ENCODE data around the gene AP1AR.
"Not testable (repeated sequence)": the region's sequence is repeated elsewhere in the genome, so short reads cannot be mapped to it uniquely, and the experiment has no call there.

The AP1AR gene, protein sequence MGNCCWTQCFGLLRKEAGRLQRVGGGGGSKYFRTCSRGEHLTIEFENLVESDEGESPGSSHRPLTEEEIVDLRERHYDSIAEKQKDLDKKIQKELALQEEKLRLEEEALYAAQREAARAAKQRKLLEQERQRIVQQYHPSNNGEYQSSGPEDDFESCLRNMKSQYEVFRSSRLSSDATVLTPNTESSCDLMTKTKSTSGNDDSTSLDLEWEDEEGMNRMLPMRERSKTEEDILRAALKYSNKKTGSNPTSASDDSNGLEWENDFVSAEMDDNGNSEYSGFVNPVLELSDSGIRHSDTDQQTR

DNA sequence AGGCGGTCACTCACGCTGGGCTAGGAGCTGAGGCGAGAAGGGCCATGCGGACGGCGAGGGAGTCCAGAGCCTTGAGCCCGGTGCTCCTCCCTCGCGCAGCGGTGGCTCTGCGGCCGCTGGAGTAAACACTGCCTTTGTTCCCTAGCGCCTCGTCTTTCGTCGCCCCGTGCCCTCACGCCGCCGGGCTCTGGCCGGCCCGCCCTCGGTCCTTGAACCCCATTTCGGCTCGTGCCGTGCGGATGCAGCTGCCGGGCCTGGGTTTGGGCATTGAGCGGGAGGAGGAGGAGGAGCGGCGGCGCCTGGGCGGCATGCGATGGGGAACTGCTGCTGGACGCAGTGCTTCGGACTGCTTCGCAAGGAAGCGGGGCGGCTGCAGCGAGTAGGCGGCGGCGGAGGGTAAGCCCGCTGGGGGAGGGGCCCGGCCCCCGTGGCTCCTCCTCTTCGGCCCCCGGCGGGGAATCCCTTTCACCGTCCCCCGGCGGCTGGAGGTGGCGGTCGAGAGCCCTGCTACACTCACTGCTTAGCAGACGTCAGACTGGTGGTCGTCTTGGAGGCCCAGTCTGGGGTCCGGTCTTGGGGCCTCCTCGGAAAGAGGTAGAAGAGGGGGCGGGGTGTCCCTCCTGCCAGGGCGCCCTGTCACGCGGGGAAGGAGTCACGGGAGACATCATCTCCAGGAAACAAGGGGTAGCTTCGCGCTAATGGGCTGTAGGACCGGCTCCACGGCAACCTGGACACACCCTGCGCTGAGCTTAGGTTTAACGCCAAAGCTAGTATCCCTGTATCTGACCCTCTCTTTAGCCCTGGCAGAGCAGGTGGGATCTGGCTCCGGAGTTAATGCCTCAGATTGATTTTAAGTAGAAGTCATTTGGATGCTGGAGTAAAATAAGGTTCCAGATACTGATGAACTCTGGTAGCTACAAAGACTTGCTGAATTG is at the start of gene AP1AR:
AP1AR (plus strand) TSS at position 9 of the 935 bp plus-strand sequence; CDS start at position 314, 305 bp downstream.
- peak; percentile 89 for DNase-seq

DNA sequence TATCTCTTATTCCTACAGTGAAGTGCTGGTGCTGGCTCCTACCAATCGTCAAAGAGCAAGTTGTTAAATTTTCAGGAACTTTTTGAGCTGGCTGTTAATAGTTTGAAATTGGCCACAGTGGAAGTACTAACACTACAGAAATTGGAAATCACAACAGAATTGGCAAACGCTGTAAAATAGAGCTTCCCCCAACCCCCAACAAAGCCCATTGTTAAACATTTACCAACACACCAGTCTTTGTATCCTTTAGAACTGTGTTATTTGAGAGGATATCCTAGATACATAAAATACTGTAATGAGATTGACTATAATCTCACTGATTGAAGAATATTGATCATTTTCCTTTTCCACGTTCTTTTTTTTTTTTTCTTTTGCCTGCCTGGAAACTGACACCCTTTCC is 49.0 kb upstream of the AP1AR start:
- no peak for DNase-seq

DNA sequence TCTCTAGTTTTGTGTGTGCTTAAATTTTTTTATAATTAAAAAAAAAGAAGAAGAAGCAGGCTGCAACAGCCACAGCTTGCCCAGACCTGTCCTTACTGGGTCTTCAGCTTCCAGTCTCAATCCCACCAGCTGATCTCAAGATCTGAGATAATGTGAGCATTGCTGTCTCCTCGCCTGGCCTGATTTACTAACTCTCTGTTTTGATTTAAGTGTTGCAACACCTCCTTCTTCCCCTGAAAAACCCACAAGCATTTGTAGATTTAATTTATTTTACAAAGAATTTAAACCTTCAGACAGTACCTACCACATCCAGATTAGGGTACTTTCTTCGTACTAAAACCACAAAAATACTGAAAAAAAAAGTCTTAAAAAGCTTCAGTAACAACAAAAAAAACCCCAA is 48.3 kb upstream of the AP1AR start:
- DNase-seq: no peak

DNA sequence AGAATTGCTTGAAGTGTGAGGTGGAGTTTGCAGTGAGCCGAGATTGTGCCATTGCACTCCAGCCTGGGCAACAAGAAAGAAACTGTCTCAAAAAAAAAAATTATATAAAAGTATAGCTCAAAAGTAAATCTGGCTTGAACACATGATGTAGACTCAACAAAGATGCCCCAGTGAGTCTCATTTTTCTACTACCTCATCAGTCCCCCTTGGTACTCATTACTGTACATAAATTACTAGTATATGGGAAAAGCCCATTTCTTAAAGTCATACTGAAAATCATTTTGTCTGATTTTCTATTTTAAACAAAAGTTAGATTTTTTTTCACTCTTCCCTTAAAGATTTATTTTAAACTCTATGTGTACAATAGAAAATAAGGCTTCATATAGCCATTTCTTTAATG is 47.1 kb upstream of the AP1AR start:
- DNase-seq: no peak

DNA sequence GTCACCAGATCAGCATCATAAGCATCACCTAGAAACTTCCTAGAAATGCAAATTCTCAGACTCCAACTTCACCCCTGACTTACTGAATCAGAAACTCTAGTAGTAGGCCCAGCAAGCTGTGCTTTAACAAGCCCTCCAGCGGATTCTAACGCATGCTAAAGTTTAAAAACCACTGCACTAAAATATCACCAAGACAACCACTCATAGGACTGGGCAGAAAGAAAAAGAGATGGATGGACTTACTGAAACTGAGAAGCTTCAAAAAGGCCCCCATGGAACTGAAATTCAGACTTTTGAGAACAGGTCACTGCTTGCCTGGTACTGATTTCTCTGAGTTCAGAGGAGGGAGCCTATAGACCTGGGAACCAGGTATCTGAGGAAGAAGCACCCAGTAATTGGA is 46.3 kb upstream of the AP1AR start:
- no peak for DNase-seq

DNA sequence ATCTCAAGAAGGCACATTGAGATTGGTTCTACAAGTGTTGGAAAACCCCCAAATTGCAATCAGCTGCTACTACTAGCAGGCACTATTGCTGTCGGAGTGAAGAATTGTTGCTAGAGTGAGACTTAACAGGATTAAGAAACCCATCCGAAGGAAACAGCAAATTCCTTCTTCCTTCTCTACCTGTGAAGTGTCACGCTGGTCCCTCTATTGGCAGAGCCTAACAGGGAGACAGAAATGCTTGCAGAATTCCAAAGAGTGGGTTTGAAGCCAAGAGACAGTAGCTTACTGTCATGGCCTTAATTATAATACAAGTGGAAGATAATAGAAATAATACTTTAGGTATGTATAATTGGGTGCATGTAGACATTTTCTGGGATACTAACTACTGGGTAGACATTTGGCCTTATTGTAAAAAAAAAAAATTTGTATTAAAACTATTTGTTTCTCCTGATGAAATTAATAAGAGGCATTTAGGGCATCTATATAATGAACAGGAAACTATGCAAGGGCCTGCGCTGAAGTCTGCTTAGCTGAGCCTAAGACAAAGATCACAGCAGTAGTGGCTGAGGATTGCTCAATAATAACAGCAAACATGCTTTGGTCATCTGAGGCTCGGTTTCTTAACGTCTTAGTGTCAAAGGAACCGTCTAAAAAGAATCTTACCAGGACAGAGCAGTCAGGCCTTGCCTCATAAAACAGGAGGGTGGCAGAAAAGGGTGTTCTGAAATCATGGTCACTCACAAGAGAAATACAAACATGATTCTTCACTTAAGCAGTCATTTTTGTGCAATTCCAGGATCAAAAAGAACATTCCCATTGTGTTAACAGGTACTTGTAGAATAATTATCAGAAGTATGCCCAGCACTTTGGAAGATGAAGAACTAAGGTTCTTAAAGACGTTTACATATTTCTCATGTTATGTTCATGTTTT is 45.6 kb upstream of the AP1AR start:
- no peak for DNase-seq

DNA sequence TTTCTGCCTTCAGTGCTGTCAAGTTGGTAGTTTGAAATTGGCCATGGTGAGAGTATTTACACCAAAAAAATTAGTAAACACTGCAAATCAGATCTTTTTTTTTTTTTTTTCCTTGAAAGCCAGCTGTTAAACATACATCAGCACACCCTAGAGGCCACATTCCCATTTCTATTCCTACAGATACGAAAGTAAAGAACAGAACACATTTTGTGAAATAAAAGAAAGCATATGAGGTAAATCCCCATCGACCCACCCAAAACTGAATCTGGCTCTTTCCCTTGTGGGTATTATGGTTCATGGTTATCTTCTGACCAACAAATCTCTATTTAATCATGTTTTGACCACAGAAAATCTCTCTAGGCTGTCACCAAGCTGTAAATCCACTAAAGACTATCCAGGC is 41.8 kb upstream of the AP1AR start:
- DNase-seq: no peak

DNA sequence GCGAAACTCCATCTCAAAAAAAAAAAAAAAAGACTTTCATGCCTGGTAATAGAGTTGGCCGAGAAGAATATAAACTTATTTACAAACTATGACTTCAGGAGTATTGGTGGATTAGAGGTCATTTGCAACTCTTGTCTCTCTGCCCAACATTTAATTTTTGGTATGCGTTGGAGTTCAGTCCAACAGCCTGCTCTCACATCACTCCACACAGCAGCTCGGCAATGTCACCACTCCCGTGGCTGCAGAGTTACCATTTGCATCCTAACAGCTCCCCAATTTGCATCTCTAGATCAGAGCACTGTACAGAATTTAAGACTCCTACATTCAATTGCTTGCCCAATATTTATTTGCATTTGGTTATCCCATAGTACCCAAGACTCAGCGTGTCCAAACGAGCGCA is 40.9 kb upstream of the AP1AR start:
- DNase-seq: no peak

DNA sequence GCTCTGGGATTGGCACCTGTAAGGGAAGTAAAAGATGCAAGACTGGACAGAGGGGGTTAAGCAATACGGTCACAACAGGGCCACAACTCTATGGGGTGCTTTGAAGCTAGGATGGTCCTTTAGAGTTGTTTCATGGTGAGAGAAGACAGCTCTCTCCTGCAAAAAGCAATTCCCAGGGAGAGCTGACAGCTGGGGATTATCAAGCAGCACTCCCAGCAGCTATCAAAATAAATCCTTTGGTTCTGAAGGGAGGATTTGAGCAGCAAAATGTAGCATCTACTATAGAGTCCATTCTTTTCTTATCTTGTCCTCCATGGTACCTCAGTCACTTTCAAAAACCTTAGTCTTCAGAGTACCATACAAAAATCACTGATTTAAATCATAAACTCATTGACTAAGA is 35.1 kb upstream of the AP1AR start:
- no peak for DNase-seq

DNA sequence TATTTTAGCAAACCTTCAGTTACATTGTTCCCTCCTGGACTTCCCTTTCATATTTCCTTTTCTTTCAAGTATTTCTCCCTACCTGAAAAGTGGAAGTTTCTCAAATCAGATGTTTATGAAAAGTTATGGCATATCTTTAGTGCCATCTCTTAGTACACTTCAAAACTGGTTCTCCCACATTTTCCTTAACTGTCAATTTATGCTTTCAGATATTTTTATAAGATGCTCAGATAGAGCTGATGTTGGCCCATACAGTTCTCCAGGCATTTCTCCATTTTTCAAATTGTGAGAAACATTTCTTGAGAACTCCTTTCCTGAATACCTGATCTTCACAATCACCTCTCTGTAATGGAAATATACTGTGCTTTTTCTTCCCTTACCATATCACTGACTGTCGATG is 32.5 kb upstream of the AP1AR start:
- no peak for DNase-seq

DNA sequence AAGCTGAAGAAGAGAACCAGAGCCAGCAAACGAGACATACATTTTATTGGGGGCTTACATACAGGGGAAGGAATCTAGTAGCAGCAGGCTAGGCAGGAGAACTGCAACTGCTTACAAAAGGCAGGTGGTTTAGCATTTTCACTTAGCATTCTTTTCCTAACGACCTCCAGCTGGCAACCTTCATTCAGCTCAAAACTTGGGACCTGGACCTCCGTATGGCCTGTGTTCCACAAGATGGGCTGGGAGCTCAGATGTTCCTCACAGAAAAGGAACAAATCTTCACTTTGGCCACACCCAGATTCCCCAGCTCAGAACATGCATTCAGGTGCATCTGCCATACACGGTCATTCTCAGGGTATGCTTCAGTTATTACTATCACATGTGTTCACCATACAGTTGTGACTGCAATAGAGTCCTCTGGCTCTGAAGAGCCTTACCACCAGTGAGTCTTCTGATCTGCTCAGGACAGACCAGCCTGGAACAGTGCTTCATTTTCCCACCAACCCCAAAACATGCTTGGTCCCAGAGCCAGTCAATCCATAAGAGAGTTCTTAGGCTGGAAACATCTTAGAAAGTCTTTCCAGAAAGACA is 29.6 kb upstream of the AP1AR start:
- DNase-seq: no peak

DNA sequence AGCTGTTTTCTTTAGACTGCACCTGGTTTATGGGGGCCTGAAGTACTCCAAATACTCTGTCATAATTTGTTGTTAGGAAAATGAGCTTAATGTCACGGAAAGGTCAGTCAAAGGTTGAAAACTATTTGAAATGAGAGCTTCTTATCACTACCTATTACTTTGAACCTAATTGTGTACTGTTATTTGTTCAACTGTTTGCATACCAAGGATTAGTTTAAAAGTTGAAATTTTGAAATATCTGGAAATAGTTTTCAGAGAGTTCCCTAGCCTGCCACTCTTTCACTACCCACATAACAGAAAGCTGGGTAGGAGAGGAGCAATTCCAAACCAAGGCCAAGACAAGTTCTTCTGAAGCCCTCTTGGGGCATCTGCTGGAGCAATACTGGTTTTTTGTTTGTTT is 28.0 kb upstream of the AP1AR start:
- no peak for DNase-seq

DNA sequence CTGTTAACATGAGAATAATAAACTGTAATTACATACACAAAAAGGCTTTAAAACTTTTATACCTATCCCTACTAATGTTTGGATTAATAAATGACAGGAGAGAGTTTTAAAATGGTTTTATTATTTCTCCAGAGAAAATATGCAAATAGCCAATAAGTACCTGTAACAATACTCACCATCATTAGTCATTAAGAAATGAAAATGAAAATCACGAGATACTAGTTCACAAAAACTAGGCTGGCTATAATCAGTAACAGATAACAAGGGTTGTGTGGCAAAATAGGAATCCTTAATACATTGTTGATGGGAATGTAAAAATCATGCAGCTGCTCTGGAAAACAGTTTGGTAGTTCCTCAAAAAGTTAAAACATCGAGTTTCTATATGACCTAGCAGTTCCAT is 25.2 kb upstream of the AP1AR start:
- DNase-seq: no peak

DNA sequence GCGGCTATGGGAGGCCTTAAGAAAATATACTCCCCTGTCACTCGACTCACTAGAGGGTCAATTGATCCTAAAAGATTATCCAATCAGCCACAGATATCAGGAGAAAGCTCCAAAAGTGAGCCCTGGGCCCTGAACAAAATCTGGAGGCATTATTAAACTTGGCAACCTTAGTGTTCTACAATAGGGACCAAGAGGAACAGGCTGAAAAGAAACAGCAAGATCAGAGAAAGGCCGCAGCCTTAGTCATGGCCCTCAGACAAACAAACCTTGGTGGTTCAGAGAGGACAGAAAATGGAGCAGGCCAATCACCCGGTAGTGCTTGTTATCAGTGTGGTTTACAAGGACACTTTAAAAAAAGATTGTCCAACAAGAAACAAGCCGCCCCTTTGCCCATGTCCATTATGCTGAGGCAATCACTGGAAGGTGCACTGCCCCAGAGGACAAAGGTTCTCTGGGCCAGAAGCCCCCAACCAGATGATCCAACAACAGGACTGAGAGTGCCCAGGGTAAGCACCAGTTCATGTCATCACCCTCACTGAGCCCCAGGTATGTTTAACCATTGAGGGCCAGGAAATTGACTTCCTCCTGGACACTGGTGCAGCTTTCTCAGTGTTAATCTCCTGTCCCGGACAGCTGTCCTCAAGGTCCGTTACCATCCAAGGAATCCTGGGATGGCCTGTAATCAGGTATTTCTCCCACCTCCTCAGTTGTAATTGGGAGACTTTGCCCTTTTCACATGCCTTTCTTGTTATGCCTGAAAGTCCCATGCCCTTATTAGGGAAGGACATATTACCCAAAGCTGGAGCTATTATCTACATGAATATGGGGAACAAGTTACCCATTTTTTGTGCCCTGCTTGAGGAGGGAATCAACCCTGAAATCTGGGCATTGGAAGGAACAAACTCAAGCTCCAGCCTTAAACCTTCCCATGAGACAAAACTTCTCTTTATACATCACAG is 23.2 kb upstream of the AP1AR start:
- not testable (repeated sequence) for DNase-seq

DNA sequence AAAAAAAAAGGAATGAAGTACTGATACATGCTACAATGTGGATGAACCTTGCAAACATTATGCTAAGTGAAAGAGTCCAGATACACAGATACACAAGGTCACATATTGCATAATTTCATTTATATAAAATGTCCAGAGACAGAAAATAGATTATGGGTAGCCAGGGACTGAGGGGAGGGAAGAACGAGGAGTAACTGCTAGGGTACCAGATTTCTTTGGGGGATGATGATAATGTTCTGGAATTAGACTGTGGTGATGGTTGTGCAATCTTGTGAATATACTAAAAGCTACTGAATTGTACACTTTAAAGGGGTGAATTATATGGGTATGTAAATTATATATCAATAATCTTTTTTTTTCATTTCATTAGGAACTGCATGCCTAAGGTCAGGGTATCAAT is 20.8 kb upstream of the AP1AR start:
- no peak for DNase-seq

DNA sequence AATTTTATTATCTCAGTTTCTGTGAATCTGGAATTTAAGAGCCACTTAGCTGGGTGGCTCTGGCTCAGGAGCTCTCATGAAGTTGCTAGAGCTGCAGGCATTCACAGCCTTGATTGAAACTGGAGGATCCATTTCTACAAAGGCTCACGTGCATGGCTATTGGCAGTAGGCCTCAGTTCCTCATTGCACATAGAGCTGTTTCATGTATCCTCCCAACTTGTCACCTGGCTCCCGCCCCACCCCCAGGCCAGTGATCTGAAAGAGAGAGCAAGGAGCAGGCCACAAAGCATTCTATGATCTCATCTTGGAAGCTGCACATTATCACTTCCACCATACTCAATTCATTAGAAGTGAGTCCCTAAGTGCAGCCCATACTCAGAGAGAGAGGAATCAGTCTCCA is 18.5 kb upstream of the AP1AR start:
- DNase-seq: no peak

DNA sequence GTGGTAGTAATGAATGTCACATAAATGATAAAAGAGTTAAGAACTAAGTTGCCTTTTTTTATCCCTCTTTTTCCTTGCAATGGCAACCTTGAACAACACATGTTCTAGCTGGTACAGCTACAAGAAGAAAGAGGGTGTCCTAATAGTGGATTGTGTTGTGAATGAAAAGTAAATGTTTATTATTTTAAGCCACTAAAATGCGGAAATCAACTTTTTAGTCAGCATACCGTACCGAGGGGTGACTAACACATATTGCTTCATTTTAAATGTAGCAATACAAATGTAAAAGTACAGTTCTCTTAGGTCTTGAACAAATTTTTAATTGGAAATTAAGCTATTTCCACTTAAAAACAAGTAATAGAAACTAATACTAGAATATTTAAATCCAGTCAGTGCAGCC is 17.7 kb upstream of the AP1AR start:
- no peak for DNase-seq

DNA sequence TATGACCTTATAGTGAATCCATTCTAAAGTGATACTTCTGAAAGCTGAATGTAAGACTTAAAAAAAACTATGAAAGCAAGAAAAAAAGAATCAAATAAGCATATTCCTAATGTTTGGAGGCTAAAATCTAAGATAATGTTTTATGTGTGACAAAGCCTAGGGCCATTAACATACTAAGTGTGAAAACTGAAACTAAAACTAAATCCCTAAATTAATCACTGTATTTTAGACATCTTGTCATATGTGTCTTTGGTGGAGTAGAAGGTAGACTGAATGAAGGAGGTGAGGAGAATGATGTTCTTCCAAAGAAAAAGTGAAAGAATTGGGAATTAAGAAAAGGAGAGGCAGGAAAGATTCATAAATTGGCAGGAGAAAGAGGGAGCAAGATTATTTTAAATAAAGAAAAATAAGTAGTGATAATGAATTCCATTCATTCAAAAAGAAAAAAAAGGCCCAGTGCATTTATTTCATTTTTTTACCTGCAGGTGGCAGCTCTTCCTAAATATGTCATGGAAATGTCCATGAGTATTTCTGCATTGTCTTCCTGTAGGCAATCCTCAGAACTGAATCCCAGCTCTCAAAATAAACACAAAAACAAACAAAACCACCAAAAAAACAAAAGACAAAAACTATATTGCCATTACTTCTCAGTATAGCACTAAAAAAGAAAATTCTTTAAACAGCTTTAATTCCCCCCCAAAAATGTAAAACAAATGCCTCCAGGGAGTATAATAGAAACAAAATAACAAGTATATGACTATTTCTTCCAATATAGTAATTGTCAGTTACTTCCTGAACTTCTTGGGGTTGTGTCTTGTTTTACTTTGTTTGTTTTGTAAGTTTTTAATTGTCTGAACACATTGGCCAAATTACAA is 17.0 kb upstream of the AP1AR start:
- no peak for DNase-seq

DNA sequence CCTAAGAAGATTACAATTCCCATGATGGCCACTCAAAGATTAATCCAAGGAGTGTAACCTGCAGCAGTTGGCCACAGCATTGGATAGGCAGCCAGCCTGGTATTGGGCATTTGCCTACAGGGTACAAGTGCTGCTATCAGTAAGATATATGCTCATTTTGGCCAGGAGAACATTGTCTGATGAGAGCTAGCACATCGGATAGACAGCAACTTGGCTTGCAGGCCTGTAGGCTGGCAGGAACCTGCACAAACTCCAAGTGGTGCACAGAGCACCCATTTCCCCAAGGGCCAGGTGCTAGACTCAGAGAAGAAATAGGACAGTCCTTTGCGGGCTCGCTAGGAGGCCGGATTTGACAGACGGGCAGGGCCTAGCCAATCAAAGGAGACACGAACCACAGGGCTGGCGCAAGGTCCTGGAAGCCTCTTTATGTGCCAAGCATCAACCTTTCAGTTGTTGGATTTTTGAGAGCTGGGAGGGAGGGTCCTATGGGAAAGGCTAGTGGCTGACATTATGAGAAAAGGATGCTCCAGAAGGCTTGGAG is 11.7 kb upstream of the AP1AR start:
- DNase-seq: no peak

Measured in left hindlimb (tissue), 1 donor.